ENCODE data around the gene CFAP299. TPM values are rescaled to one million over a fixed set of nuclear protein-coding genes. Genes with fewer than 3 reads are reported as not detected.
"Not testable (repeated sequence)": the region's sequence is repeated elsewhere in the genome, so short reads cannot be mapped to it uniquely, and the experiment has no call there.

Gene CFAP299
- total RNA-seq, 1 experiment from 2014 or later = not detected

DNA sequence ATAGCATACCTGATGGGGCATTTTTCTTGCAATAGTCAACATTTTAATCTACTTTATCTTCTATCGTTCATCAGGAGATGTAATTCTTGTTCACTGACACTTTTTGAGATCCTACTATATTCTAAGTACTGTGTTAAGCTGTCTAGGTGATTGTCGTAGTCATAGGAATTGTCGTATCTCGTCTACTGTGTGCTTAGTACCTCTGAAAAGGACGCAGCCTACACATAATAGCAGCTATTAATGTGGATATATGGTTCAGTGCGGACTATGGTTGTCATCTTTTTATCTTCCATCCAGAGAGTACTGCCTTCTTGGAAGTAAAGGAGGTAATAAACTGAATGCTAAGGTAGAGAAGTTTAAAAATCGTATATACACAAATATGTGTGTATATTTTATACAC lies 21.9 kb upstream of the CFAP299 start:
- no peak overlapping the region for H3K9ac ChIP-seq (ENCODE audit: low read length)
- DNase-seq = no peak
- no peaks in the 10 kb centered on the region for H4K20me1 ChIP-seq (ENCODE audit: insufficient read depth, low read depth, low read length)
- no peaks in the 10 kb centered on the region for H3K79me2 ChIP-seq (ENCODE audit: low read length)
- H3K27me3 ChIP-seq (ENCODE audit: low read length) = no peaks in the 10 kb centered on the region
- H3K9me3 ChIP-seq (ENCODE audit: low read length) = no peaks in the 10 kb centered on the region
- no peak overlapping the region for H3K4me2 ChIP-seq (ENCODE audit: low read depth, low read length, poor library complexity, severe bottlenecking)
- no peaks in the 10 kb centered on the region for H3K36me3 ChIP-seq (ENCODE audit: insufficient read depth, low read length)
- no peaks in the 10 kb centered on the region for H3K9me2 ChIP-seq (replicated peaks; ENCODE audit: insufficient read depth, low read length)
- H2AFZ ChIP-seq (ENCODE audit: low read length) = no peak overlapping the region
- H3K4me1 ChIP-seq (ENCODE audit: low read length) = no peaks in the 10 kb centered on the region
- no peak overlapping the region for H3K4me3 ChIP-seq (ENCODE audit: low read length)
- no peak overlapping the region for H3K27ac ChIP-seq (ENCODE audit: low read length)

DNA sequence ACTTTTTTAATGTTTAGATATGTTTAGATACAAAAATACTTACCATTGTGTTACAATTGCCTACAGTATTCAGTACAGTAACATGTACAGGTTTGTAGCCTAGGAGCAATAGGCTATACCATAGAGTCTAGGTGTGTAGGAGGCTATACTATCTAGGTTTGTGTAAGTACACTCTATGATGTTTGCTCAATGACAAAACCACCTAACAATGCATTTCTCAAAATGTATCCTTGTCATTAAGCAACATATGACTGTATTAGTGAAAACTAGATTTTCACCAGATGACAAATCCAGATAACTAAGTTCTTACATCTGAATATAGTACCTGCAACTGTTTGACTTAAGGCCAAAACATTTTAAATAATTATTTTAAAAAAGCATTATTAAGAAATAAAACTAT lies 19.7 kb upstream of the CFAP299 start:
- not testable (repeated sequence) for DNase-seq; H3K4me1 ChIP-seq (ENCODE audit: low read length); H3K27me3 ChIP-seq (ENCODE audit: low read length); H3K27ac ChIP-seq (ENCODE audit: low read length); H3K9ac ChIP-seq (ENCODE audit: low read length); H3K36me3 ChIP-seq (ENCODE audit: insufficient read depth, low read length); H2AFZ ChIP-seq (ENCODE audit: low read length); H4K20me1 ChIP-seq (ENCODE audit: insufficient read depth, low read depth, low read length); H3K79me2 ChIP-seq (ENCODE audit: low read length); H3K9me2 ChIP-seq (replicated peaks; ENCODE audit: insufficient read depth, low read length); H3K9me3 ChIP-seq (ENCODE audit: low read length); H3K4me2 ChIP-seq (ENCODE audit: low read depth, low read length, poor library complexity, severe bottlenecking); H3K4me3 ChIP-seq (ENCODE audit: low read length)

DNA sequence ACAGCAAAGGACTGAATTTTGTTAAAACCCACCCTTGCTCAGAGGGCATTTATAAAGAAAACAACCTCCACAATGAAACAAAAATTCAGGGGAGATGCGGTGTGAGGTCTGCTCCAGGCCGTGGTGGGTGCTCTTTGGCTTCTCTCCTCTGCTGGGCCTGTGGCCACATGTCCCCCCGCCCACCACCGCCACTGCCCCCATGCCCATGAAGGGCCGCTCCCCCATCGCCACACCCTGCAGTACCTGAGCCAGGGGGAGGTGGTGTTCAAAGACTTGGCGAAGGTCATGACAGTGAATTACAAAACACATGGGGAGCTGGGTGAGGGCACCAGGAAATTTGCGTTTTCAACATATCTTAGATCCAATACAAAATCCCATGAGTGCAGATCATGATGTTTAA lies 14.2 kb upstream of the CFAP299 start:
- Histone ChIP-seq H3K27me3 (ENCODE audit: low read length) (no peaks in the 10 kb centered on the region), H4K20me1 (ENCODE audit: insufficient read depth, low read depth, low read length) (no peaks in the 10 kb centered on the region), H2AFZ (ENCODE audit: low read length) (no peak overlapping the region), H3K4me3 (ENCODE audit: low read length) (no peak overlapping the region), H3K4me1 (ENCODE audit: low read length) (no peaks in the 10 kb centered on the region), H3K9me3 (ENCODE audit: low read length) (no peaks in the 10 kb centered on the region), H3K9ac (ENCODE audit: low read length) (no peak overlapping the region), H3K9me2 (replicated peaks; ENCODE audit: insufficient read depth, low read length) (no peaks in the 10 kb centered on the region), H3K4me2 (ENCODE audit: low read depth, low read length, poor library complexity, severe bottlenecking) (no peak overlapping the region), H3K27ac (ENCODE audit: low read length) (no peak overlapping the region), H3K79me2 (ENCODE audit: low read length) (no peaks in the 10 kb centered on the region), H3K36me3 (ENCODE audit: insufficient read depth, low read length) (no peaks in the 10 kb centered on the region)
- no peak for DNase-seq

DNA sequence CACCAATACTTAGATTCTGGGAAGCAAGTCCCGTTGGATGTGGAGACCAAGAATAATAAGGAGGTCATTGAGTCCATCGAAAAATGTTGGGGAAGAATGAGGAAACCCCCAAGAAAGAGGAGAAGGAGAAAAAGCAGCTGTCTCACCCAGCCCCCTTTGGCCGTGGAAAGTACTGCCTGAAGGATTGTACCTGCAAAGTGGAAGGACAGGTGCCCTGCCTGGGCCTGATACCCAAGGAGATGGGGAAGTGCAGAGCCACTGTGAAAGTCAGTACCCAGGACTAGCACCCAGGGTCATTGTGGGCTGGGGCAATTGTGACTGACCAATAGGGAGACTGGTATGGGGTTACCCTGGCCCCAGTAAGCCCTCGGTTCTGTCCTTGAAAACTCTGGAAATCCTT lies 13.8 kb upstream of the CFAP299 start:
- H3K79me2 ChIP-seq (ENCODE audit: low read length) = no peaks in the 10 kb centered on the region
- H3K27me3 ChIP-seq (ENCODE audit: low read length) = no peaks in the 10 kb centered on the region
- H3K4me3 ChIP-seq (ENCODE audit: low read length) = no peak overlapping the region
- no peak overlapping the region for H2AFZ ChIP-seq (ENCODE audit: low read length)
- H3K4me2 ChIP-seq (ENCODE audit: low read depth, low read length, poor library complexity, severe bottlenecking) = no peak overlapping the region
- H4K20me1 ChIP-seq (ENCODE audit: insufficient read depth, low read depth, low read length) = no peaks in the 10 kb centered on the region
- no peak overlapping the region for H3K27ac ChIP-seq (ENCODE audit: low read length)
- H3K9me3 ChIP-seq (ENCODE audit: low read length) = no peaks in the 10 kb centered on the region
- no peaks in the 10 kb centered on the region for H3K9me2 ChIP-seq (replicated peaks; ENCODE audit: insufficient read depth, low read length)
- no peaks in the 10 kb centered on the region for H3K36me3 ChIP-seq (ENCODE audit: insufficient read depth, low read length)
- H3K9ac ChIP-seq (ENCODE audit: low read length) = no peak overlapping the region
- H3K4me1 ChIP-seq (ENCODE audit: low read length) = no peaks in the 10 kb centered on the region
- no peak for DNase-seq

DNA sequence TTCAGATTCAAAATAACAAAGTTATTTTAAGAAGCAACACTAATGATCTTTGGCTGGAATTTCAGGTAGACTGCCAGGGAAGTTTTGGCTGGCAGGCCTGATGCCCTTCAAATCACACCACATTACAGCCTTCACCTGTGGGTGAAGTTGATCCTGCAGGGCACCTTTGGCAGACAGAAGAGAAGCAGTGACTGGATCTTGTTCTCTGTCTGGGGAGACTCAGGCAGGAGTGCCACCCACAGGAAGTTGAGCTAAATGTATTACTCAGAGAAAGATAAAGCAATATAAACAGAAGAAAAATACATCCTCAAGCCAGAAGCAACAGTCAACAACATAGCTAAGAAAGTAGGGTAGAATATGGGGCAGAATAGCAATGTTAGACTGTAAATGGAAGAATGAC lies 12.8 kb upstream of the CFAP299 start:
- H3K9ac ChIP-seq (ENCODE audit: low read length) = no peak overlapping the region
- H3K9me3 ChIP-seq (ENCODE audit: low read length) = no peaks in the 10 kb centered on the region
- no peaks in the 10 kb centered on the region for H3K4me1 ChIP-seq (ENCODE audit: low read length)
- H3K9me2 ChIP-seq (replicated peaks; ENCODE audit: insufficient read depth, low read length) = no peaks in the 10 kb centered on the region
- H3K4me2 ChIP-seq (ENCODE audit: low read depth, low read length, poor library complexity, severe bottlenecking) = no peak overlapping the region
- H4K20me1 ChIP-seq (ENCODE audit: insufficient read depth, low read depth, low read length) = no peaks in the 10 kb centered on the region
- H3K36me3 ChIP-seq (ENCODE audit: insufficient read depth, low read length) = no peaks in the 10 kb centered on the region
- no peaks in the 10 kb centered on the region for H3K27me3 ChIP-seq (ENCODE audit: low read length)
- H3K4me3 ChIP-seq (ENCODE audit: low read length) = no peak overlapping the region
- H3K79me2 ChIP-seq (ENCODE audit: low read length) = no peaks in the 10 kb centered on the region
- no peak overlapping the region for H2AFZ ChIP-seq (ENCODE audit: low read length)
- H3K27ac ChIP-seq (ENCODE audit: low read length) = no peak overlapping the region
- DNase-seq = no peak

DNA sequence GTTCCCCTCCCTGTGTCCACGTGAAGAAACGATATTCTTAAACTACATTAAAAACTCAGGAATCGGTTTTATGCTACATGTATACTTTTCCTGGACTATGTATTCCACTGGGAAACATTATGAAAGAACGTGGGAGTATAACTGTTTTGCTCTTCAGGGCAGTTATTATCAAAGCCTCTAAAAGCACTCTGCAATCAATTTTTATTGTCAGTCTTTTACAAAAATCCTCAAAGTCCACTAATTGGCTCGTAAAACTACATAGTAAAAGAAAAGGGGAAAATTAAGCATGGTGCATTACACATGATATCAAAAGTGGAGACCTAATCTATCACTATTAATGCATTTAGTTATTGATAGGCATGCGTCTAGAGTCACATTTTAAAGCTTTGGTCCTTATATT lies 11.4 kb upstream of the CFAP299 start:
- H4K20me1 ChIP-seq (ENCODE audit: insufficient read depth, low read depth, low read length) = no peaks in the 10 kb centered on the region
- DNase-seq = no peak

DNA sequence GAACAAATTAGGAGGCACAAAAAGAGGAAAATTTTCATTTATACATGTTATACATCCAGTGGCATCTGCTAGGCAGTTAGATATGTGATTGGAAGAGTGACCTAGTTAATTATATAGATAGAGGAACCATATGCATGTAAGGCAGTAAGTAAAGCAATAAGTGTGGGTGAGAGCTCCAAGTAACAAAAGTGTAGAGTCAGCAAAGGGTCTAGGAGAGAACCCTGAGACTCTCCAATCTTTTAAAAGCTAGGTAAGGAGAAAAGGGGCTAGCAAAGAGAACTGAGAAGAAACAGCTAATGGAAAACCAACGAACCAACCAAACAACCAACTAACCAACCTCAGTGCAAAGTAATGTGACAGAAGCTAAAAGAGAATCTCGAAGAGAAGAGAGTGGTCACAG lies 3.8 kb upstream of the CFAP299 start:
- H3K9ac ChIP-seq (ENCODE audit: low read length) = no peak overlapping the region
- no peak for DNase-seq
- H3K4me1 ChIP-seq (ENCODE audit: low read length) = peaks cover 6% of the 10 kb centered on the region
- no peaks in the 10 kb centered on the region for H3K79me2 ChIP-seq (ENCODE audit: low read length)
- no peak overlapping the region for H3K4me3 ChIP-seq (ENCODE audit: low read length)
- H3K9me2 ChIP-seq (replicated peaks; ENCODE audit: insufficient read depth, low read length) = no peaks in the 10 kb centered on the region
- no peaks in the 10 kb centered on the region for H3K9me3 ChIP-seq (ENCODE audit: low read length)
- no peaks in the 10 kb centered on the region for H3K27me3 ChIP-seq (ENCODE audit: low read length)
- H3K36me3 ChIP-seq (ENCODE audit: insufficient read depth, low read length) = no peaks in the 10 kb centered on the region
- H2AFZ ChIP-seq (ENCODE audit: low read length) = no peak overlapping the region
- H4K20me1 ChIP-seq (ENCODE audit: insufficient read depth, low read depth, low read length) = no peaks in the 10 kb centered on the region
- H3K4me2 ChIP-seq (ENCODE audit: low read depth, low read length, poor library complexity, severe bottlenecking) = no peak overlapping the region
- no peak overlapping the region for H3K27ac ChIP-seq (ENCODE audit: low read length)

More for the DNA sequence above, 11.4 kb upstream of the CFAP299 start:
- no peaks in the 10 kb centered on the region for H3K4me1 ChIP-seq (ENCODE audit: low read length)
- H3K4me2 ChIP-seq (ENCODE audit: low read depth, low read length, poor library complexity, severe bottlenecking) = no peak overlapping the region
- H3K27me3 ChIP-seq (ENCODE audit: low read length) = no peaks in the 10 kb centered on the region
- H3K9me2 ChIP-seq (replicated peaks; ENCODE audit: insufficient read depth, low read length) = no peaks in the 10 kb centered on the region
- H3K4me3 ChIP-seq (ENCODE audit: low read length) = no peak overlapping the region
- no peaks in the 10 kb centered on the region for H3K79me2 ChIP-seq (ENCODE audit: low read length)
- no peak overlapping the region for H3K9ac ChIP-seq (ENCODE audit: low read length)
- H2AFZ ChIP-seq (ENCODE audit: low read length) = no peak overlapping the region
- no peaks in the 10 kb centered on the region for H3K9me3 ChIP-seq (ENCODE audit: low read length)
- H3K36me3 ChIP-seq (ENCODE audit: insufficient read depth, low read length) = no peaks in the 10 kb centered on the region
- no peak overlapping the region for H3K27ac ChIP-seq (ENCODE audit: low read length)

DNA sequence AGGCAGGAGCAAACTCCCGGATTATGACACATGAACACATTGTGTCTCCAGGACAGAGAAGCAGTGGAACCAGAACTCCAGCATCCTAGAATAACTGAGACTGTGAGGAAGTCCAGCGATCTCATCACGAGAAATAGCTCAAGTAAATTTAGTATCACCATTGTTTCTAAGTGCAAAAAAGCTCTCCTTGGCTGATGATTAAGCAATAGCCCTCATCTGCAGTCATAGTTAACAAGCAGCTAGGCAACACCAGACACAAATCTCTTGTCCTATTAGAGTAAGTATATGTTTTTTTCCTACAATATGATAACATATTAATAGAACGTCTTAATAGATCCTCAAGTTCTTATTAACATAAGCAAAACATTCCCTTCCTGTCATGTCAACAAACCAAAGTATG lies 2.4 kb upstream of the CFAP299 start:
- Histone ChIP-seq H3K9me2 (replicated peaks; ENCODE audit: insufficient read depth, low read length) (no peaks in the 10 kb centered on the region), H3K79me2 (ENCODE audit: low read length) (no peaks in the 10 kb centered on the region), H3K4me2 (ENCODE audit: low read depth, low read length, poor library complexity, severe bottlenecking) (no peak overlapping the region), H3K27ac (ENCODE audit: low read length) (no peak overlapping the region), H3K4me3 (ENCODE audit: low read length) (no peak overlapping the region), H3K4me1 (ENCODE audit: low read length) (peaks cover 6% of the 10 kb centered on the region), H3K36me3 (ENCODE audit: insufficient read depth, low read length) (no peaks in the 10 kb centered on the region), H2AFZ (ENCODE audit: low read length) (no peak overlapping the region), H3K9ac (ENCODE audit: low read length) (no peak overlapping the region), H3K27me3 (ENCODE audit: low read length) (no peaks in the 10 kb centered on the region), H3K9me3 (ENCODE audit: low read length) (no peaks in the 10 kb centered on the region), H4K20me1 (ENCODE audit: insufficient read depth, low read depth, low read length) (no peaks in the 10 kb centered on the region)
- DNase-seq = no peak

DNA sequence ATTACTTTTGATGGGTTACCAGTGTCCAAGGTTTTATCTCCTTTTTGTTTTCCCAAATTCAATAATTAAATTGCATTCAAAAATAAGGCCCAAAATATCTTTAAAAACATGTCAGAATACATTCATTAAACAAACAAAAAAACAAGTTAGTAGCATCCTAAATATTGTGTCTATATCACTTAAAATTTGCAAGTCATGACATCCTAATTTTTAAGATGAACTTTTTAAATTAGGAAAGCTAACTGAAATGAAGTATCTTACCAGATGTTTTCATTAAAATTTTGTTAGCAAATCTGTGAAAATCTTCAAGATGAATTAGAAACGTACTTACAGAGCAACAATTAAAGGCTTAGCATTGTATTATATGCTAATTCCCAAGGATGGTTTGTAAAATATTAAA lies 962 bp upstream of the CFAP299 start:
- H3K27ac ChIP-seq (ENCODE audit: low read length) = no peak overlapping the region
- peaks cover 6% of the 10 kb centered on the region for H3K4me1 ChIP-seq (ENCODE audit: low read length)
- no peak overlapping the region for H2AFZ ChIP-seq (ENCODE audit: low read length)
- H3K9me3 ChIP-seq (ENCODE audit: low read length) = no peaks in the 10 kb centered on the region
- H3K27me3 ChIP-seq (ENCODE audit: low read length) = no peaks in the 10 kb centered on the region
- DNase-seq = no peak
- H4K20me1 ChIP-seq (ENCODE audit: insufficient read depth, low read depth, low read length) = no peaks in the 10 kb centered on the region
- no peak overlapping the region for H3K9ac ChIP-seq (ENCODE audit: low read length)
- no peak overlapping the region for H3K4me3 ChIP-seq (ENCODE audit: low read length)
- H3K36me3 ChIP-seq (ENCODE audit: insufficient read depth, low read length) = no peaks in the 10 kb centered on the region
- H3K79me2 ChIP-seq (ENCODE audit: low read length) = no peaks in the 10 kb centered on the region
- H3K9me2 ChIP-seq (replicated peaks; ENCODE audit: insufficient read depth, low read length) = no peaks in the 10 kb centered on the region
- H3K4me2 ChIP-seq (ENCODE audit: low read depth, low read length, poor library complexity, severe bottlenecking) = no peak overlapping the region

All from Karpas-422 (cell line).